ENCODE results near the gene EBF4. TPM values are rescaled to one million over a fixed set of nuclear protein-coding genes. Genes with fewer than 3 reads are reported as not detected.
A peak's percentile ranks its signal among the peaks of the same experiment; 100 is the strongest.

Gene EBF4
- total RNA-seq, 1 donor from 2014 or later: 12.3 TPM

DNA sequence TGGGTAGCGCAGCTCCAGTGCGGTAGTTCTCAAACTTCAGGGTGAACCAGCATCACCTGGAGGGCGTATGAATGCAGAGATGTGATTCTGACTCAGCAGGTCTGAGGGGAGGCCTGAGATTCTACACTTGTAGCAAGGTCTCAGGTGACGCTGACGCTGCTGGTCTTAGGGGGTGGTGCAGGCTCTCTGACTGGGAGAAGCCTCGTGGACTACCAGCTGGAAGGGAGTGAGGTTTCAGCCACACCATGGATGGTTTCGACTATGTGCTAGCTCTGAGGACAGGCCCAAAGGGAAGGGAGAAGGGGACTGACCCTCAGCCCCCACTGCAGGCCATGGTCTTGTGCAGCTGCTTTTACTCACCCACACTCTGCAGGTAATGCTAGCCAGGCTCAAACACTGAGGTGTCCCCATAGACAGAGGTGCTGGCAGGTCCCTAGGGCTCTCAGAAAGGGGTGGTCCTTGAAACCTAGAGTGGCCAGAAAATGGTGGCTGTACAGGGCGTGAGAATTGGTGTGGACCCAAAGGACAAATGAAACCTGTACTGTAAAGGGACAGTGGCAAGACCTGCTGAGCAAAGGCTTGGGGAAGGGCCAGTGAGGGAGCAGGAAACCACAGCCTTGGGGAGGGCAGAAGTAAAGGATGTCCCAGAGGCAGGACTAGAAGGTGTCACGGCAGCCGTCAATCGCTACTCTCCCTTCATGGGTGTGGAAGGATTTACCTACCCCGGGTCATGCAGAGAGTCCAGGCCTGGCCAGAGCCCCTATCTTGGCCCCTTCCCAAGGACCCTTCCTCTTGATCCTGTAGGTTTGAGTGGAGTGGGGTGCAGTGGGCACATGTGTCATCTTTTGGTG, 52.7 kb downstream of the EBF4 start:
- DNase-seq (ENCODE audit: low spot score): no peak
- Mint-ChIP-seq H3K9me3 (no peaks in the 10 kb centered on the region), H3K27me3 (ENCODE audit: insufficient read depth) (peaks cover 26% of the 10 kb centered on the region), H3K4me3 (no peak overlapping the region), H3K27ac (no peak overlapping the region), H3K36me3 (ENCODE audit: low read depth) (peaks cover 3% of the 10 kb centered on the region), H3K4me1 (ENCODE audit: low read depth) (peaks cover 31% of the 10 kb centered on the region)
- intact Hi-C loops (cut with micrococcal nuclease): no loop called here

DNA sequence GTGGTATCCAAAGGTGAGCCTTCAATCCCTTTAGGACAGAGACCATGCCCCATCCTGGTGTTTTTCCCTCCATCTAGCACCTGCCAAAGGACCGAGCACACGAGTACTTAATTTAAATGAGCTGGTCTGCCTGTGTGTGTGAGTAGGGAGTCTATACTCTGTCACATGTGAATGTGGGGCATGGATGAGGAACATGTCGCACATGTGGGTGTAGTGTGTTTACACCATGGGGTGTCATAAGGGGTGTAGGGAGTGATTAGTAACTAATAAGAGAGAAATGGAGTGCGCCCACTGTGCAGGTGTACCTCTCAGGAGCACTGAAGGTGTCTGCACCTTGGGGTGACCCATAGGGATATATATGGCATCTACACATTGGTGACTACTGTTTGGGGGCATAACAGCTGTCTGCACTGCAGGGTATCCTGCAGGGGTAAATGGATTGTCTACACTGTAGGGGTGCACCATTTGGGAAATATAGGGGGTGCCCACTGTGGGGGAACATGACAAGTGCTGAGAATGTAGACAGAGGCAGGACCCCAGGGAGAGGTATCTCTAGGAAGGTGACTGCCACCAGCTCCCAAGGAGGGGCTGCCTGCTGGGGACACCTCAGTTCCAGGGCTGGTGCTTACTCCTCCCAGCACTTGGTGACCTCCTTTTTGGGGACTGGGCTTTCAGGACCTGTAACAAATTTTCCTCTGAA, 53.5 kb downstream of the EBF4 start:
- Mint-ChIP-seq H3K9me3 (no peaks in the 10 kb centered on the region), H3K4me3 (no peak overlapping the region), H3K27me3 (ENCODE audit: insufficient read depth) (peaks cover 34% of the 10 kb centered on the region), H3K4me1 (ENCODE audit: low read depth) (peaks cover 31% of the 10 kb centered on the region), H3K27ac (no peak overlapping the region), H3K36me3 (ENCODE audit: low read depth) (peaks cover 3% of the 10 kb centered on the region)
- intact Hi-C loops (cut with micrococcal nuclease): no loop called here
- no peak for DNase-seq (ENCODE audit: low spot score)

DNA sequence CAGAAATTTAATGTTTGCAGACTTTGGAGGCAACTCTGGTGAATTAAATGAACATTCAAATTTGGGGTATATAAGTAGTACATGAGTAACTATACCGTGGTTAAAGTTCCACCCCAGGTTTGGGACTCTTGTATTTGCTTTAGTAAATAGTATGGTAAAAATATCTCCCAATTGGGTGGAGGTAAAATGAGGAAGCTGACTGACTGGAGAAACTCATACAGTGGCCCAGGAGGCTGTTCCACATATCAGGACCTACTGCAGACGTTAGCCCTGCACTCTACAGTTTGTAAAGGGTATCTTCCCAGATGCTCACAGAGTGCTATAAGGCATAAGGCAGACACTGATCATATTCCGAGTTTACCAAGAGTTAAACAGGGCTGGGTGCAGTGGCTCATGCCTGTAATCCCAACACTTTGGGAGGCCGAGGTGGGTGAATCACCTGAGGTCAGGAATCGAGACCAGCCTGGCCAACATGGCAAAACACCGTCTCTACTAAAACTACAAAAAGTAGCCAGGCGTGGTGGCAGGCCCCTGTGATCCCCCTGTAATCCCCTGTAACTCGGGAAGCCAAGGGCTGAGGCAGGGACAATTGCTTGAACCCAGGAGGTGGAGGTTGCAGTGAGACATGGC, 54.2 kb downstream of the EBF4 start:
- Mint-ChIP-seq H3K36me3 (ENCODE audit: low read depth) (peaks cover 3% of the 10 kb centered on the region), H3K4me1 (ENCODE audit: low read depth) (peaks cover 27% of the 10 kb centered on the region), H3K27ac (no peak overlapping the region), H3K27me3 (ENCODE audit: insufficient read depth) (peaks cover 36% of the 10 kb centered on the region), H3K9me3 (no peaks in the 10 kb centered on the region), H3K4me3 (no peak overlapping the region)
- intact Hi-C loops (cut with micrococcal nuclease): no loop called here
- no peak for DNase-seq (ENCODE audit: low spot score)

DNA sequence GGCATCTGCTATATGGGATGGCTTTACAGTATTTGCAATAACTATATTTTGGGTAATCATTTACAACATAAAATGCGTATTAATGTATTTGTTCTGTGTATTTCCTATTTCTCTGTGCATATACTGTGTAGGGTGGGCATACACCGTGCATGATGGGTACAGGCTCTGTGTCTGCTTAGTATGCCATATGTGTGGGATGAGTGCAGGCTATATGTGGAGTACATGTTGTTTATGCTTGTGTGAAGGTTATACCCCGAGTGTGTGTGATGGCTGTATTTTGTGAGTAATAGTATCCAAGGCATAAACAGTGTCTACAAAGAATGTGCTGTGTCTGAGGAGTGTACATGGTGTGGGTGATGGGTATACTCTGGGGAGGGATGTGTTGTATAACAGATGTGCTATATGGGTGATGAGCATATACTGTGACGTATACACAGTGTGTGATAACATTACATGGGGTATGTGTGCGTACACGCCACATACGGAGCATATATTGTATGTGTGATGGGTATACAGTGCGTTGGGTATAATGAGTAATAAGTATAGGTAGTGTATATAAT, 55.2 kb downstream of the EBF4 start:
- intact Hi-C loops (cut with micrococcal nuclease): no loop called here
- peaks cover 38% of the 10 kb centered on the region for H3K27me3 Mint-ChIP-seq (ENCODE audit: insufficient read depth)
- no peak for DNase-seq (ENCODE audit: low spot score)
- peaks cover 19% of the 10 kb centered on the region for H3K4me1 Mint-ChIP-seq (ENCODE audit: low read depth)
- no peak overlapping the region for H3K4me3 Mint-ChIP-seq
- peaks cover 3% of the 10 kb centered on the region for H3K36me3 Mint-ChIP-seq (ENCODE audit: low read depth)
- no peaks in the 10 kb centered on the region for H3K9me3 Mint-ChIP-seq
- H3K27ac Mint-ChIP-seq: no peak overlapping the region

DNA sequence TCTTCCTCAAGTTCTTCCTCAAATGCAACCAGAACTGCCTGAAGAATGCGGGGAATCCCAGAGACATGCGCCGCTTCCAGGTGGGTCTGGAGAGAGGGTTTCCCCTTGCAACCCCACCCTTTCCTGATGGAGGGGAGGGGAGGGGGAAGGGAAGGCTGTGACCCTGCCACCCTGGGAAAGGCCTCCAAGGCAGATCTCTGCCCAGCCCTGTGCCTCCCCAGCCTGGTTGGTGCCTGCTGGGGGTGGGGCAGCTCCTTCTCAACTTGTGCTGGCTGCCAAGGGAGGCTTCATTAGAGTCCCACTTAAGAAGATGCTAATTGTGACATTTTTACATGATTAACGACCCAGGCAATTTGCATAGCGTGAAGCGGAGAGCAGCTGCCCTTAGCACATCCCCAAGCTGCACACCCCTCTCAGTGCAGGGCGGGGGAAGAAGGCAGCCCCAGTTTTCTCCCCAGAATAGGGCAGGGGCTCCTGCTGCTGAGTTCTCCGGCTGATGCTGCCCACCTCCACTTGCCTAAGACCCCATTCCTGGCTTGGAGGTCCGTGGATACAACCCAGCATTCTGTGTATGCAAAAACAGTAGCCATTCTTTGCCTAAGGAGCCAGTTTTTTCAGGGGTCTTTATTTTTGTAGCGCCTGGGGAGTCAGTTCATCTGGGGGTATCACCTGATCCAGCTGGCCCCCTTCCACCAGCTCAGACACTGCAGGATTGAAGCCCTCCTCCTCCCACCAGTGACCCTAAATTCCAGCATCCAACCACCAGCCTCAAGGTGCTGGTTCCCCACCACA, 56.2 kb downstream of the EBF4 start:
- intact Hi-C loops (cut with micrococcal nuclease): no loop called here
- no peak overlapping the region for H3K27ac Mint-ChIP-seq
- peaks cover 38% of the 10 kb centered on the region for H3K27me3 Mint-ChIP-seq (ENCODE audit: insufficient read depth)
- H3K36me3 Mint-ChIP-seq (ENCODE audit: low read depth): no peaks in the 10 kb centered on the region
- no peak overlapping the region for H3K4me3 Mint-ChIP-seq
- DNase-seq (ENCODE audit: low spot score): no peak
- H3K9me3 Mint-ChIP-seq: no peaks in the 10 kb centered on the region
- H3K4me1 Mint-ChIP-seq (ENCODE audit: low read depth): peaks cover 21% of the 10 kb centered on the region

DNA sequence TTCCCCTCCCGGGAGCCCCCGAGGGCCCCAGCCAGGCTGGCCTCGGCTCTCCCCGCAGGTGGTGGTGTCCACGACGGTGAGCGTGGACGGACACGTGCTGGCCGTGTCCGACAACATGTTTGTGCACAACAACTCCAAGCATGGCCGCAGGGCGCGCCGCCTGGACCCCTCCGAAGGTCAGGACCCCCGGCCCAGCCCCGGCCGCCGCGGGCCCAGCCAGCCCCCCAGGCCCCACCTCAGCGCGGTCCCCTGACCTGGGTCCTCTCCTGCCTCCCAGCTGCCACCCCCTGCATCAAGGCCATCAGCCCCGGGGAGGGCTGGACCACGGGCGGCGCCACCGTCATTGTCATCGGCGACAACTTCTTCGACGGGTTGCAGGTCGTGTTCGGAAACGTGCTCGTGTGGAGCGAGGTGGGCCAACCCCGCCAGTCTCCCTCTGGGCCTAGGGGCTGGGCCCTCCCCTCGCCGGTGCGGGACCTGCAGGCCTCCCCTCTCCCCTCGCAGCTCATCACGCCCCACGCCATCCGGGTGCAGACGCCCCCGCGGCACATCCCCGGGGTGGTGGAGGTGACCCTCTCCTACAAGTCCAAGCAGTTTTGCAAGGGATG, 56.9 kb downstream of the EBF4 start:
- no peak for DNase-seq (ENCODE audit: low spot score)
- intact Hi-C loops (cut with micrococcal nuclease): no loop called here
- Mint-ChIP-seq H3K9me3 (no peaks in the 10 kb centered on the region), H3K36me3 (ENCODE audit: low read depth) (no peaks in the 10 kb centered on the region), H3K27ac (no peak overlapping the region), H3K27me3 (ENCODE audit: insufficient read depth) (peaks cover 44% of the 10 kb centered on the region), H3K4me3 (no peak overlapping the region), H3K4me1 (ENCODE audit: low read depth) (peaks cover 22% of the 10 kb centered on the region)

DNA sequence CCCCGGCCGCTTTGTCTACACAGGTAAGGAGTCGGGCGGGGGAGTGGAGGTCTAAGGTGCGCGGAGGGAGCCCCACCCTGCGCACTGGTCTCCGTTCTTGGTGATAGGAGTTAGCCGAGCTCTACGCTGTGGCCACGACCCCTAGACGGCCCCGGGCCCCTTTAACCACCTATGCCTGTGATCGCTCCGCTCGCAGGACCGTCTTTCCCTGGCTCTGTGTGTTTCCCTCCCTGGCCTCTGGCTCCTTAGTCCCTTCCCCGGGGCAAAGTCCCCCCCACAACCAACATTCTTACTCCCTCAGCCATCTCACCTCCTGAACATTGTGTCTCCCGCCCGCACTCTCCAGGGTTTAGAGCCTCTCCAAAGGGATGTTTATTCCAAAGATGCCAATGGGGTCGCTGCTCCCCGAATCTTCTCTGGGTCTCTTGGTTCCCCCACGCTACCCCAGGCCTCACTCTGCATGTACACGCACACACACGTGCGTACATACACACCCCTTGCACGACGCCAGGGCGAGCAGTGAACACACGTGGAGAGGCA, 57.4 kb downstream of the EBF4 start:
- intact Hi-C loops (cut with micrococcal nuclease): loop anchor here (5.0 kb wide), 2 partner anchors 228 to 262 kb away; no protein-coding TSS in a partner anchor
- H3K4me3 Mint-ChIP-seq: no peak overlapping the region
- no peaks in the 10 kb centered on the region for H3K36me3 Mint-ChIP-seq (ENCODE audit: low read depth)
- H3K9me3 Mint-ChIP-seq: no peaks in the 10 kb centered on the region
- peaks cover 22% of the 10 kb centered on the region for H3K4me1 Mint-ChIP-seq (ENCODE audit: low read depth)
- DNase-seq (ENCODE audit: low spot score): no peak
- H3K27me3 Mint-ChIP-seq (ENCODE audit: insufficient read depth): peaks cover 46% of the 10 kb centered on the region
- no peak overlapping the region for H3K27ac Mint-ChIP-seq

DNA sequence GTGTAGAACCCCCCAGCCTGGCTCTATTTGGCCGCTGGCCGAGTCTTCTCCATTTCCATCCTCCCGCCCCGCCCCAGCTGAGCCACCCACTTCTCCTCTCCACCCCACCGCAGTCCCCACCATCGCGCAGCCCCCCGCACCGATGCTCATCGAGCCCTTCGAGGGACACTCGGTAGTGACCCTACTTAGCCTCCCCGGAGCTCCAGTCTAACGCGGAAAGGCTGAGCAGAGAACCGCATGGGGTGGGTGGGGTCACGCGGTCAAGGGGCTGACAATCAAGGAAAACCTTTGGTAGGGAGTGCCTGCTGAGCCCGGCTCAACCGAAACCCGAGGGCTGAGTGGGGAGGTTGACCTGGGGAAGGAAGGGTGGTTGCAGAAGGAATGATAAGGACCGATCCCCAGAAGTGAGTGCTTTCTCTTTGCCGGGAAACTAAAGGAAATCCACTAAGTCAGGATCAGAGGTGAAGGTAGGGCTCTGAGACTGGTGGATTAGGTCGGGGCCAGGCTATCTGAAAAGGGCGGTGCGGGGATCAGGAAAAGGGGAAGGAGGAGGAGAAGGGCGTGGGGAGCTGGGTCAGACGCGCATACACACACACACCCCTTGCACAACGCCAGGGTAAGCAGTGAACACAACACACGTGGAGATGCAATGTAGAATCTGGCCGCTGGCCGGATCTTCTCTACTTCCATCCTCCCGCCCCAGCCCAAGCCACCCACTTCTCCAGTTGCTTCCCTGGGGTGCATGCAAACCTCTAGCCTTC, 58.1 kb downstream of the EBF4 start:
- Mint-ChIP-seq H3K4me1 (ENCODE audit: low read depth) (peaks cover 22% of the 10 kb centered on the region), H3K4me3 (peak overlapping the region; percentile 63), H3K27me3 (ENCODE audit: insufficient read depth) (peaks cover 48% of the 10 kb centered on the region), H3K9me3 (no peaks in the 10 kb centered on the region), H3K36me3 (ENCODE audit: low read depth) (no peaks in the 10 kb centered on the region), H3K27ac (peak overlapping the region; percentile 1)
- intact Hi-C loops (cut with micrococcal nuclease): loop anchor here (1.0 to 5.0 kb wide), 3 partner anchors 7 to 262 kb away; no protein-coding TSS in a partner anchor
- no peak for DNase-seq (ENCODE audit: low spot score)

DNA sequence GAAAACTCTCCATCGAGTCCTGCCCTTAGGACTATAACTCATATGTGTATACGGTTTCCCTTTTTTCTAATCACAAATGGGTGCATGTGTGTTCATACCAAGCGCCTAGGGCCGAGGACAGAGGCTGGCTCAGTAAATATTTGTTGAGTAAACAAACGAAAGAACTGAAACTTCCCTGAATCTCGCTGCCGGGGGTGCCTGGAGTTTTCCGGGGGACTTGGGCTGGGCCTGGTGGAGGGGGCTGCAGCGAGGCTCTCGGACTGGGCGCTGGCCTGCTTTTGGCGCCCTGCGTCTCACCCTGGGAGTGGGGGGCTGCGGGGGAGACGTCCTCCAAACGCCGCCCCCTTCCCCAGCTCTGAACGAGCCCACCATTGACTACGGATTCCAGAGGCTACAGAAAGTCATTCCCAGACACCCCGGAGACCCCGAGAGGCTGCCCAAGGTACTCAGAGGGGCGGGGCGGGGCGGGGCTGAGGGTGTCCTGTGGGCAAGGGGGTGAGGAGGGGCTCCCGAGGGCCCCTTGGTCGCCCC, 58.8 kb downstream of the EBF4 start:
- Mint-ChIP-seq H3K27ac (no peak overlapping the region), H3K4me1 (ENCODE audit: low read depth) (peaks cover 22% of the 10 kb centered on the region), H3K9me3 (no peaks in the 10 kb centered on the region), H3K36me3 (ENCODE audit: low read depth) (peaks cover under 1% of the 10 kb centered on the region), H3K4me3 (peak overlapping the region; percentile 28), H3K27me3 (ENCODE audit: insufficient read depth) (peaks cover 48% of the 10 kb centered on the region)
- DNase-seq (ENCODE audit: low spot score): no peak
- intact Hi-C loops (cut with micrococcal nuclease): loop anchor here (1.0 to 5.0 kb wide), 3 partner anchors 8 to 261 kb away; no protein-coding TSS in a partner anchor

DNA sequence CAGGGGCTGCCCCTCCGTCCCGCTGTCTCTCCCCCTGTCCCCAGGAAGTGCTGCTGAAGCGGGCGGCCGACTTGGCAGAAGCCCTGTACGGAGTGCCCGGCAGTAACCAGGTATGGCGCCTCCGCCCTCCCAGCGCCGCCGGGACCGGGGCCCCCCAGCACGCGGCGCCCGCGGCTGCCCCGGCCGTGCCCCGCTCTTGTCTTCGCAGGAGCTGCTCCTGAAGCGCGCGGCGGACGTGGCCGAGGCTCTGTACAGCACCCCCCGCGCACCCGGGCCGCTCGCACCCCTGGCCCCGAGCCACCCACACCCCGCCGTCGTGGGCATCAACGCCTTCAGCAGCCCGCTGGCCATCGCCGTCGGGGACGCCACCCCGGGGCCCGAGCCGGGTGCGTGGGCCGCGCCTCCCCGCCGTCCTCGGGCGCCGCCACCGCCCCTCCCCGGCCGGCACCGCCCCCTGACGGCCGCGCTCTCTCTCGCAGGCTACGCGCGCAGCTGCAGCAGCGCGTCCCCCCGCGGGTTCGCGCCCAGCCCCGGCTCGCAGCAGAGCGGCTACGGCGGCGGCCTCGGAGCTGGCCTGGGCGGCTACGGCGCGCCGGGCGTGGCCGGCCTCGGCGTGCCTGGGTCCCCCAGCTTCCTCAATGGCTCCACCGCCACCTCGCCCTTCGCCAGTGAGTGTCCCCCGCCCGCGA, 59.4 kb downstream of the EBF4 start:
- H3K27ac Mint-ChIP-seq: no peak overlapping the region
- H3K36me3 Mint-ChIP-seq (ENCODE audit: low read depth): peaks cover 2% of the 10 kb centered on the region
- no peaks in the 10 kb centered on the region for H3K9me3 Mint-ChIP-seq
- intact Hi-C loops (cut with micrococcal nuclease): loop anchor here (1.0 to 5.0 kb wide), 6 partner anchors 9 to 260 kb away; partner anchors contain the start of gene PTPRA
- peak; percentile 43 for DNase-seq (ENCODE audit: low spot score)
- H3K4me3 Mint-ChIP-seq: no peak overlapping the region
- H3K4me1 Mint-ChIP-seq (ENCODE audit: low read depth): peaks cover 22% of the 10 kb centered on the region
- H3K27me3 Mint-ChIP-seq (ENCODE audit: insufficient read depth): peaks cover 48% of the 10 kb centered on the region
